Measurements from ENCODE around the gene PRDX6. TPM values are rescaled to one million over a fixed set of nuclear protein-coding genes. Genes with fewer than 3 reads are reported as not detected.
A peak's percentile ranks its signal among the peaks of the same experiment; 100 is the strongest.

The PRDX6 gene
- total RNA-seq, 1 experiment from 2014 or later, result 376 TPM

GRCh38 chr1:173430677-173431303, 46.3 kb upstream of the PRDX6 start:
- POLR2A ChIA-PET (ENCODE audit: unreplicated experiment), result interaction anchor here (0.6 kb wide), 1 partner anchor 27 kb away, joined by 3 read pairs; no protein-coding TSS in a partner anchor
- TF ChIP-seq EZH2 (IDR thresholded peaks at IDR 0.05; ENCODE audit: low read depth) (no peak), CTCF (conservative IDR thresholded peaks at IDR 0.05) (no peak)
- CTCF ChIA-PET, result interaction anchor here (0.6 to 0.8 kb wide), 2 partner anchors 47 to 393 kb away, joined by 3 to 7 read pairs; no protein-coding TSS in a partner anchor
- Histone ChIP-seq H3K9me3 (ENCODE audit: insufficient read depth, low read depth) (no peaks in the 10 kb centered on the region), H3F3A (ENCODE audit: insufficient read depth, low read depth) (peaks cover 31% of the 10 kb centered on the region), H4K20me1 (ENCODE audit: insufficient read depth) (no peaks in the 10 kb centered on the region), H3K4me3 (peak overlapping the region; percentile 42; the same call in 1 of the 2 replicates), H3K9me2 (ENCODE audit: insufficient read depth) (no peaks in the 10 kb centered on the region), H2AFZ (no peak overlapping the region), H3K4me2 (peak overlapping the region; percentile 78), H3K36me3 (ENCODE audit: low read depth) (no peaks in the 10 kb centered on the region), H3K4me1 (replicated peaks; ENCODE audit: insufficient read depth) (peaks cover 57% of the 10 kb centered on the region), H3K27ac (peak overlapping the region; percentile 76), H3K27me3 (ENCODE audit: insufficient read depth, low read depth) (no peaks in the 10 kb centered on the region), H3K79me2 (ENCODE audit: low read depth) (no peaks in the 10 kb centered on the region; the same call in 1 of the 2 replicates)
- no TSS peak for BruUV-seq (replicated peaks)
- DNase-seq, result no peak
- intact Hi-C loops (cut with micrococcal nuclease; ENCODE audit: unreplicated experiment), result loop anchor here (1.0 to 10.0 kb wide), 5 partner anchors 48 to 787 kb away; partner anchors contain the start of genes CENPL, DARS2 and KLHL20

DNA sequence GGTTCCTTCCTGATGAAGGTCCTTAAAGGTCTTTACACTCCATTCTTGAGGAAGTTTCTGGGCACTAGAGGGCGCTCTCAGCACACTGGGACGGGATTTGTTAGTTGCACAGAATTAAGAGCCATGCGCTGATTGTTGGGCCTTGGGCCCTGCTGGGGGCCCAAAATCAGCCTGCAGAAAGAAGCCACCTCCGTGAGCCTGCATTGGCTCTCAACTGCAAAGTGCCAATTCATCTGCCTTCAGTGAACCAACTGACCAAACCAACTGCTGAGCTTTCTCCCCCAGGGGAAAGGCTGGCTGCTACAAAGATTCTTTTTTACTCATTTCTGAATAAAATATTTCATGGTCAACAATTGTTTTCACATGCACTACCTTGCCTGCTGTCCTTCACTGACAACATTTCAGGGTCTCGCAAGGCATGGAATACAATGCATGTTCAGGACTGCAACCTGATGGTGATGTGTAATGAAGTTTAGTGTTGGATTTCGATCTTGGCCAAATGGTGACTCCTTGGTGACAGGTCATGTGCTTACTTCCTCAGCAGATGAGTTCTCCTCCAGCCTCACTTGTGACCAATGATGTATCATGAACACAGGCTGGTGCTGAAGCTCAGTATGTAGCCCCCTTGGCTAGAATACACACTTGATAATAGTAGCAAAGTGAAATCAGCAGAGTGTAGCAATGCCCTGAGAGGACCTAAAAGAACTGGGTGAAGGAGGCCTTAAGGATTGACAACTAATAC, 45.7 kb upstream of the PRDX6 start:
- BruUV-seq (replicated peaks), result no TSS peak
- Histone ChIP-seq H3K4me2 (peak overlapping the region; percentile 78), H3K9me2 (ENCODE audit: insufficient read depth) (no peaks in the 10 kb centered on the region), H3K4me1 (replicated peaks; ENCODE audit: insufficient read depth) (peaks cover 50% of the 10 kb centered on the region), H3K27me3 (ENCODE audit: insufficient read depth, low read depth) (no peaks in the 10 kb centered on the region), H3K36me3 (ENCODE audit: low read depth) (no peaks in the 10 kb centered on the region), H4K20me1 (ENCODE audit: insufficient read depth) (no peaks in the 10 kb centered on the region), H2AFZ (no peak overlapping the region), H3K27ac (no peak overlapping the region), H3K79me2 (ENCODE audit: low read depth) (no peaks in the 10 kb centered on the region; the same call in 1 of the 2 replicates), H3F3A (ENCODE audit: insufficient read depth, low read depth) (peaks cover 24% of the 10 kb centered on the region), H3K4me3 (no peak overlapping the region), H3K9me3 (ENCODE audit: insufficient read depth, low read depth) (no peaks in the 10 kb centered on the region)
- intact Hi-C loops (cut with micrococcal nuclease; ENCODE audit: unreplicated experiment), result loop anchor here (1.0 to 10.0 kb wide), 4 partner anchors 47 to 786 kb away; partner anchors contain the start of gene KLHL20
- ChIA-PET POLR2A (ENCODE audit: unreplicated experiment) (no interaction called here), CTCF (interaction anchor here (0.6 to 0.8 kb wide), 2 partner anchors 47 to 393 kb away, joined by 3 to 7 read pairs; no protein-coding TSS in a partner anchor)
- TF ChIP-seq CTCF (conservative IDR thresholded peaks at IDR 0.05), result peak; percentile 94
- no peak for TF ChIP-seq EZH2 (IDR thresholded peaks at IDR 0.05; ENCODE audit: low read depth)
- peak; percentile 76 to 79 for DNase-seq

GRCh38 chr1:173432331-173432730, 44.8 kb upstream of the PRDX6 start:
- no TSS peak for BruUV-seq (replicated peaks)

More at GRCh38 chr1:173432331-173432730, 44.8 kb upstream of the PRDX6 start:
- no peaks in the 10 kb centered on the region for H3K9me2 ChIP-seq (ENCODE audit: insufficient read depth)
- no peaks in the 10 kb centered on the region for H4K20me1 ChIP-seq (ENCODE audit: insufficient read depth)
- TF ChIP-seq EZH2 (IDR thresholded peaks at IDR 0.05; ENCODE audit: low read depth) (no peak), CTCF (conservative IDR thresholded peaks at IDR 0.05) (no peak)
- no peak overlapping the region for H3K4me2 ChIP-seq
- H3K4me1 ChIP-seq (replicated peaks; ENCODE audit: insufficient read depth), result peaks cover 42% of the 10 kb centered on the region
- H3K36me3 ChIP-seq (ENCODE audit: low read depth), result no peaks in the 10 kb centered on the region
- H3F3A ChIP-seq (ENCODE audit: insufficient read depth, low read depth), result peaks cover 18% of the 10 kb centered on the region
- H3K27ac ChIP-seq, result no peak overlapping the region
- no peaks in the 10 kb centered on the region for H3K9me3 ChIP-seq (ENCODE audit: insufficient read depth, low read depth)
- no peak for DNase-seq
- CTCF ChIA-PET, result no interaction called here
- no peaks in the 10 kb centered on the region; the same call in 1 of the 2 replicates for H3K79me2 ChIP-seq (ENCODE audit: low read depth)
- intact Hi-C loops (cut with micrococcal nuclease; ENCODE audit: unreplicated experiment), result loop anchor here (5.0 to 10.0 kb wide), 2 partner anchors 532 to 785 kb away; no protein-coding TSS in a partner anchor
- no peak overlapping the region for H2AFZ ChIP-seq
- no peaks in the 10 kb centered on the region for H3K27me3 ChIP-seq (ENCODE audit: insufficient read depth, low read depth)
- no peak overlapping the region for H3K4me3 ChIP-seq
- POLR2A ChIA-PET (ENCODE audit: unreplicated experiment), result no interaction called here

Measured in PC-9 (cell line).